Measurements from ENCODE around the gene RGCC. TPM values are rescaled to one million over a fixed set of nuclear protein-coding genes. Genes with fewer than 3 reads are reported as not detected.
"Not testable (repeated sequence)": the region's sequence is repeated elsewhere in the genome, so short reads cannot be mapped to it uniquely, and the experiment has no call there.

The RGCC gene
- total RNA-seq, 2 experiments from 2014 or later, result 75.0 to 77.8 TPM

DNA sequence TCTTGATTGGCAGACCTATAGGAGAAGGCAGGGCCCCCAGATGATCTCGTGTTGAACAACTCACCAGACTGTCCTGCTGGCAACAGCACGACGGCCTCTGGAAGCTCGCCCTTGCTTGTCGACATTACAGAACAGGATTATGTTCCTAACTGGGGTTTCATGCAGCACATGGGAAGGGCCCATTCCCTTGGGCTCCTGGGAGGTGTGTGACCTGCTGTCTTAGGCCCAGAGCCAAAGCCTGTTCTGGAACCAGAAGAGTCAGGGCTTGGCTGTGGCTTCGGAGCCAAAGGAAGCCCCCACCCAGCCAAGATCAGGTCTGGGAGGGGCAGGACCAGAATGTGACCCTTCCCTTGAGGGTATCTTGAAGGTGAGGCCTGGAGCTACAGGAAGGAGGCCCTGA lies 36.9 kb downstream of the RGCC start:
- Mint-ChIP-seq H3K4me3 (no peak overlapping the region), H3K4me1 (ENCODE audit: low read depth) (peaks cover 92% of the 10 kb centered on the region), H3K9me3 (no peaks in the 10 kb centered on the region), H3K27ac (peak overlapping the region; percentile 54), H3K36me3 (ENCODE audit: low read depth) (peaks cover 3% of the 10 kb centered on the region), H3K27me3 (ENCODE audit: low read depth) (no peaks in the 10 kb centered on the region)
- intact Hi-C loops (cut with micrococcal nuclease), result no loop called here
- no peak for DNase-seq
- CTCF ChIA-PET, result interaction anchor here (0.7 to 9.2 kb wide), 3 partner anchors 24 to 35 kb away, joined by 3 to 67 read pairs (median 5); partner anchors contain the start of gene RGCC

DNA sequence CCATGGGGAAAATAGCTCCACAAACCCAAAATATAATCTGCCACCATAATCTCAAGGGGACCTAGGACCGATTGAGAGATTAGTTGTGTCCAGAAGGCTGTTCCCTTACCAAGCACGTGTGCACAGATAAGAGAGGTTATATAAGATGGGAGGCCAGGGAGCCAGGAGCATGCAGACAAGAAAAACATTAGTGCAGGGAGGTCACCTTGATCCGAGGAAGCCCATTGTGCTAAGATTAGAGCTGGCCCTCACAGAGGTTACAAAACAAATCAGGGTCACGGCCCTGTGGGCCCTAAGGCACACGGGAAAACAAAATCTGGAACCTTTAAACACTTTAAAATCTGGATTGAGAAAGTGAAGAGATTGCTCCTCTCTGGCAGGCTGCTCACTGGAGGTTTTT lies 37.7 kb downstream of the RGCC start:
- H3K36me3 Mint-ChIP-seq (ENCODE audit: low read depth), result peaks cover 3% of the 10 kb centered on the region
- no peak for DNase-seq
- H3K27ac Mint-ChIP-seq, result no peak overlapping the region
- H3K9me3 Mint-ChIP-seq, result no peaks in the 10 kb centered on the region
- H3K4me3 Mint-ChIP-seq, result no peak overlapping the region
- H3K4me1 Mint-ChIP-seq (ENCODE audit: low read depth), result peaks cover 92% of the 10 kb centered on the region
- no peaks in the 10 kb centered on the region for H3K27me3 Mint-ChIP-seq (ENCODE audit: low read depth)
- intact Hi-C loops (cut with micrococcal nuclease), result no loop called here
- CTCF ChIA-PET, result interaction anchor here (0.7 to 9.2 kb wide), 3 partner anchors 25 to 36 kb away, joined by 3 to 67 read pairs (median 5); partner anchors contain the start of gene RGCC

DNA sequence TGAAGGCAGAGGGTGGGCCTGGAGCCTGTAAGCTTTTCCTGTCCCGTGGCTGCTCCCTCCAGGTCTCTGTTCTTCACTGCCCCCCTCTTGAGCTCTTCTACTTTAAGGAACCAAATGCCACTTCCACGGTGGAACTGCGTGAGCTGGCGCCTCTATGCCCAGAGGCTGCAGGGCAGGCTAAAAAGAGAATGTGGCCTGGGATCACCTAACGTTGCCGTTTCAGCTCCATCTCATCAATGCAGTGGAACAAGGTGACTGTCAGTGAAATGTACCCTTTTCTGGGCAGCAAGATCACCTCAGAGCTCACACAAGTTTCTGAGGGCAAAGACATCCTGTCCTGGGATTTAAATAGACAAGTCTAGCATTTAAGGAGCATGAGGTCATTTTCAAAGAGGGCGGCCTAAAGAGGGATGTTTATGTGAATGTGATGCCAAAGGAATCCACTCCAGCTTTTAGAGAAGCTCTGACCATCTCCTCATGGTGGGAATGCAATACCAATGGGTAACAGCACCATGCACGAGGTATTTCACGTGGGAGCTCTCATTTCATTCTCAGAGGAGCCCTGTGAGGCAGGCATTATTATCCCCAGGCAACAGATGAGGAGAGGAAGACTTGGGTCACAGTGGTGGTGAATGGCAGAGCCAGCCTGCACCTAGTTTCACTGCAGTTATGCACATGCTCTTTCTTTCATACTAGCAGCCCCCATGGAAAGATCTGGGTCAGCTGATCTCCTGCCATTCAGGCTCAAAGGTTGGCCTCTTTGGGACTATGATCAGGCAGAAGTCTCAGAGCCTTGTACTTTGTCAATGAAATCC lies 39.3 kb downstream of the RGCC start:
- no peaks in the 10 kb centered on the region for H3K9me3 Mint-ChIP-seq
- H3K36me3 Mint-ChIP-seq (ENCODE audit: low read depth), result peaks cover 3% of the 10 kb centered on the region
- H3K27me3 Mint-ChIP-seq (ENCODE audit: low read depth), result no peaks in the 10 kb centered on the region
- no peak overlapping the region for H3K4me3 Mint-ChIP-seq
- DNase-seq, result no peak
- CTCF ChIA-PET, result interaction anchor here (0.9 to 5.5 kb wide), 4 partner anchors 9 to 38 kb away, joined by 4 to 38 read pairs (median 4); partner anchors contain the start of gene RGCC
- H3K27ac Mint-ChIP-seq, result peak overlapping the region; percentile 94
- H3K4me1 Mint-ChIP-seq (ENCODE audit: low read depth), result peaks cover 95% of the 10 kb centered on the region
- intact Hi-C loops (cut with micrococcal nuclease), result no loop called here

DNA sequence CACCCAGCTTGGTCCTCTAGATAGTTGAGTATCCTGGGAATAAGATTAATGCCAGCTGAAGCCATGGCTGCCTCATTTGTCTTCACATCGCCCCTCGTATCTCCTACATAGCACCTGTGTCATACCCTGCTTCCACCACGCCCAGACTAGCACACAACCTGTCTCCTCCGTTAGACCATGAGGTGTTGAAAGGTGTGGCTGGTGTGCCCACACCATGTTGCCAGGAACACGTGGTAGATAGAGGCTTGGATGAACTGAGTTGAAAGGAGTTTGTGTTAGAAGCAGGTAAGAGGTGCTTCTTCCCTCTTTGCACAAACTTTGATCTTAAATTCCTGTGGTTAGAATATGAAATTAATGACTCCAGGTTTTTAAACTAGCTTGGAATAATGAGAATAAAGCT lies 40.1 kb downstream of the RGCC start:
- H3K4me1 Mint-ChIP-seq (ENCODE audit: low read depth), result peaks cover 95% of the 10 kb centered on the region
- peaks cover 3% of the 10 kb centered on the region for H3K36me3 Mint-ChIP-seq (ENCODE audit: low read depth)
- no peak overlapping the region for H3K4me3 Mint-ChIP-seq
- H3K9me3 Mint-ChIP-seq, result no peaks in the 10 kb centered on the region
- peak overlapping the region; percentile 94 for H3K27ac Mint-ChIP-seq
- intact Hi-C loops (cut with micrococcal nuclease), result no loop called here
- no peaks in the 10 kb centered on the region for H3K27me3 Mint-ChIP-seq (ENCODE audit: low read depth)
- peak; percentile 38 for DNase-seq
- CTCF ChIA-PET, result interaction anchor here (0.7 to 5.5 kb wide), 3 partner anchors 11 to 39 kb away, joined by 3 to 38 read pairs (median 4); partner anchors contain the start of gene RGCC

DNA sequence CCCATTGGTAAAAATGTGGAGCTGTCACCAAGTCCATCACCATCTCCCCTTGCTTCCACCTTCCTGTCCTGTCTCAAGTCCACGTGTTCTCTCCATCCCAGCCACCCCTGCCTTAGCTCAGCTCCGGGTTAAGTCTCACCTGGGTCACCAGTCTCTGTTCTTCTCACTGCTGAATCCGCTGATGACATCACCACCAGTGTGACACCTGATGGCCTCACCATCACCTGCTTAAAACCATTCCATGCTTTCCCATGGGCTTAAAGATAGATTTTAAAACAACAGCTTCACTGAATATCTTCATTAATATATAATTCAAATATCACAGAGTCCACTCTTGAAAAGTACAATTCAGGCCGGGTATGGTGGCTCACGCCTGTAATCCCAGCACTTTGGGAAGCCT lies 42.1 kb downstream of the RGCC start:
- H3K9me3 Mint-ChIP-seq, result peaks cover 4% of the 10 kb centered on the region
- CTCF ChIA-PET, result interaction anchor here (0.8 to 5.5 kb wide), 4 partner anchors 11 to 41 kb away, joined by 3 to 38 read pairs (median 3); partner anchors contain the start of gene RGCC
- H3K27ac Mint-ChIP-seq, result no peak overlapping the region
- H3K4me3 Mint-ChIP-seq, result no peak overlapping the region
- H3K4me1 Mint-ChIP-seq (ENCODE audit: low read depth), result peaks cover 85% of the 10 kb centered on the region
- peaks cover 6% of the 10 kb centered on the region for H3K36me3 Mint-ChIP-seq (ENCODE audit: low read depth)
- intact Hi-C loops (cut with micrococcal nuclease), result no loop called here
- H3K27me3 Mint-ChIP-seq (ENCODE audit: low read depth), result no peaks in the 10 kb centered on the region
- no peak for DNase-seq

DNA sequence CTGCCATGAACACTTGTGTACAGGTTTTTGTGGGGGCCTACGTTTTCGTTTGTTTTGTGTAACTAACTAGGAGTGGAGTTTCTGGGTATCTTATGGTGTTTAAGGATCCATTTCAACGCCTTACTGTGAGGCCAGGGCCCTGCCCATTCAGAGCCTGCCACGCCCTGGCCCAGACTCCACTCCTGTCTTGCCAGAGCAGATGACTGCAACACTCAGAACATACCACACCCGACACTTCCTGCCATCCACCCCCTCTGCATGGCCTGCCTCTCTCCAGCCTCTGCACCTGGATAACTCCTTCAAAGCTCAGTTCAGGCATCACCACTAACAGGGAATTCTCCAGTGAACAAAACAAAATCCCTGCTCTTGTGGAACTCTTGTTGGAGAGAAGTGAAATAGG lies 43.2 kb downstream of the RGCC start:
- no peak overlapping the region for H3K4me3 Mint-ChIP-seq
- CTCF ChIA-PET, result interaction anchor here (1.1 to 5.5 kb wide), 2 partner anchors 12 to 42 kb away, joined by 3 to 38 read pairs; partner anchors contain the start of gene RGCC
- peaks cover 7% of the 10 kb centered on the region for H3K36me3 Mint-ChIP-seq (ENCODE audit: low read depth)
- H3K27ac Mint-ChIP-seq, result peak overlapping the region; percentile 57
- peaks cover 9% of the 10 kb centered on the region for H3K9me3 Mint-ChIP-seq
- H3K27me3 Mint-ChIP-seq (ENCODE audit: low read depth), result no peaks in the 10 kb centered on the region
- intact Hi-C loops (cut with micrococcal nuclease), result no loop called here
- peak; percentile 77 for DNase-seq
- H3K4me1 Mint-ChIP-seq (ENCODE audit: low read depth), result peaks cover 81% of the 10 kb centered on the region

DNA sequence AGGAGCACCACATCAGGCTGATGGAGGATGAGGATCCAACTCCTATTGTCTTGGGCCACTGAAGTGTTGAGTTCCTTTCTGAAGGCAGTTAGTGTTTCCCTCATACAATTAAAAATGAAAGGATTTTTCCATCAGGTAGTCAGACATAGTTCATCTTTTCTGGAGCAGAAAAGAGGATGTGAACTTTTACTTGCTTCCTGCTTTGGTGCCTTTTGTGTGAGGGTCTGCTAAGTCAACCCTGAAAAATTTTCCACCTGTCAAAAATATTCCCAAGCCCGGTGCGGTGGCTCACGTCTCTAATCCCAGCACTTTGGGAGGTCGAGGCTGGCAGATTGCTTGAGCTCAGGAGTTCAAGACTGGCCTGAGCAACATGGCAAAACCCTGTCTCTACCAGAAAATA lies 43.9 kb downstream of the RGCC start:
- peaks cover 9% of the 10 kb centered on the region for H3K9me3 Mint-ChIP-seq
- H3K36me3 Mint-ChIP-seq (ENCODE audit: low read depth), result peaks cover 7% of the 10 kb centered on the region
- no peak overlapping the region for H3K27ac Mint-ChIP-seq
- peaks cover 79% of the 10 kb centered on the region for H3K4me1 Mint-ChIP-seq (ENCODE audit: low read depth)
- CTCF ChIA-PET, result interaction anchor here (0.7 to 5.5 kb wide), 2 partner anchors 43 to 151 kb away, joined by 3 to 38 read pairs; partner anchors contain the start of gene RGCC
- H3K4me3 Mint-ChIP-seq, result no peak overlapping the region
- intact Hi-C loops (cut with micrococcal nuclease), result no loop called here
- H3K27me3 Mint-ChIP-seq (ENCODE audit: low read depth), result no peaks in the 10 kb centered on the region
- DNase-seq, result no peak

DNA sequence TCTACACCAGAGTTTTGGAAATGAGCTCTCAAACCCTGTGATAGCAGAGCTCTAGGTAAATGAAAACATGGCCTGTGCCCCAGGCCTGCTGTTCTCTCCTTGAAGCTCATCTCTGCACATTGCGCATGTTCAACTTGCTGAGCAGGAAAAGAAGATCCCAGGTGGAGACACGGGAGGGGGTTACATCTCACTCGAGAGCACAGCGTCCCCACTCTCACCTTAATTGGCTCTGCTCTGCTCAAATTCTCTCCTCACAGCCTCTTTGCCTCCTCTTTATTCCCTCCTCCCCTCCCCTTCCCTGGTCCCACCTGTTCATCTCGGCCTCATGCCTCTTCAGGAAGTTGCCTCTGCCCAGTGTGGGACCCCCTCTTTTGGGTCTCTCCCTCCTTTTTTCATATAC lies 44.7 kb downstream of the RGCC start:
- peaks cover 9% of the 10 kb centered on the region for H3K9me3 Mint-ChIP-seq
- H3K4me3 Mint-ChIP-seq, result no peak overlapping the region
- H3K27me3 Mint-ChIP-seq (ENCODE audit: low read depth), result no peaks in the 10 kb centered on the region
- intact Hi-C loops (cut with micrococcal nuclease), result no loop called here
- no peak for DNase-seq
- peaks cover 71% of the 10 kb centered on the region for H3K4me1 Mint-ChIP-seq (ENCODE audit: low read depth)
- peak overlapping the region; percentile 22 for H3K27ac Mint-ChIP-seq
- CTCF ChIA-PET, result interaction anchor here (0.7 to 1.2 kb wide), 3 partner anchors 12 to 151 kb away, joined by 3 to 4 read pairs (median 3); no protein-coding TSS in a partner anchor
- peaks cover 7% of the 10 kb centered on the region for H3K36me3 Mint-ChIP-seq (ENCODE audit: low read depth)

DNA sequence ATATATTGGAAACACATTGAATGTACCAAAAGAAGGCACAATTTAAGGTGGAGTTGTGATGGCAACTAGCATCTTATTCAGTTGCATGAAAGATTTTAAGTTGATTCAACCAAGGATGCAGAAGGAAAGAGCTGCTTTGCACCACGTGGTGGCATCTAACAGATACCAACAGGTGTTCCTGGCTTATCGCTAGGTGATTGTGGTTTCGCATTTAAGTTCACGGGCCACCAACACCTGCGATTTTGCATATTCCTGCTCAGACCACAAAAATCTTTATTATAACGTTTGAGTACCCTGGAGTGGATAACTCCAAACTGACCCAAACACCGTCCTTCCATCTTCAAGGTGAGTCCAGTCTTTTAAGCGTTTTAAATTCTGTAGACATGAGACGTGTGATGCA lies 45.3 kb downstream of the RGCC start:
- CTCF ChIA-PET, result interaction anchor here (1.2 kb wide), 1 partner anchor 44 kb away, joined by 4 read pairs; no protein-coding TSS in a partner anchor
- no peaks in the 10 kb centered on the region for H3K27me3 Mint-ChIP-seq (ENCODE audit: low read depth)
- peaks cover 7% of the 10 kb centered on the region for H3K36me3 Mint-ChIP-seq (ENCODE audit: low read depth)
- H3K9me3 Mint-ChIP-seq, result peaks cover 9% of the 10 kb centered on the region
- no peak overlapping the region for H3K4me3 Mint-ChIP-seq
- intact Hi-C loops (cut with micrococcal nuclease), result no loop called here
- peaks cover 65% of the 10 kb centered on the region for H3K4me1 Mint-ChIP-seq (ENCODE audit: low read depth)
- H3K27ac Mint-ChIP-seq, result no peak overlapping the region
- peak; percentile 53 for DNase-seq

DNA sequence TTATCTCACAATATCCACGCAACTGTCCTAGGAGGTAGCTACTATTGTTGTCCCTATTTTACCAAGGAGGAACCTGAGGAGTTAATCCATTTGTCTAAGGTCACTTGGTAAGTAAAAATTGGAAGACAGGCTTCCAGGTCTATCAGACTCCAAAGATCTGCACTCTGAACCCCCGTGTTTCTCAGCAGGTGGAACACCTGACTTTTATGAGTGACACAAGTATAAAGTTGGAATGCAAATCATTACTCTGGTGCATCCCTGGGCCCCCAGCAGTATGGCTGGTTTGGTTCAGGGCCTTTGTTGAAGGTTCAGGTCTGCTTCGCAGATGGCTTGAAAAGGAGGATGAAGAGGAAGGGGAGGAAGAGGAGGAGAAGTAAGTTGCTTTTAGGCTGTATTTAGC lies 46.0 kb downstream of the RGCC start:
- Mint-ChIP-seq H3K4me3 (no peak overlapping the region), H3K4me1 (ENCODE audit: low read depth) (peaks cover 58% of the 10 kb centered on the region), H3K9me3 (peaks cover 9% of the 10 kb centered on the region), H3K27me3 (ENCODE audit: low read depth) (no peaks in the 10 kb centered on the region), H3K36me3 (ENCODE audit: low read depth) (peaks cover 7% of the 10 kb centered on the region), H3K27ac (no peak overlapping the region)
- no peak for DNase-seq
- CTCF ChIA-PET, result no interaction called here
- intact Hi-C loops (cut with micrococcal nuclease), result no loop called here

DNA sequence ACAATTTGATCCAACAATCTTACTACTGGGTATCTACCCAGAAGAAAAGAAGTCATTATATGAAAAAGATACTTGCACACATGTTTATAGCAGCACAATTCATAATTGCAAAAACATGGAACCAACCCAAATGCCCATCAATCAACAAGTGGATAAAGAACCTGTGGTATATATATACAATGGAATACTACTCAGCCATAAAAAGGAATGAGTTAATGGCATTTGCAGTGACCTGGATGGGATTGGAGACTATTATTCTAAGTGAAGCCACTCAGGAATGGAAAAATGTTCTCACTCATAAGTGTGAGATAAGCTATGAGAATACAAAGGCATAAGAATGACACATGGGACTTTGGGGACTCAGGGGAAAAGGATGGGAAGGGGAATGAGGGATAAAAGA lies 47.3 kb downstream of the RGCC start:
- intact Hi-C loops (cut with micrococcal nuclease); H3K36me3 Mint-ChIP-seq (ENCODE audit: low read depth); H3K9me3 Mint-ChIP-seq; H3K27me3 Mint-ChIP-seq (ENCODE audit: low read depth); H3K4me3 Mint-ChIP-seq; DNase-seq; H3K27ac Mint-ChIP-seq: not testable (repeated sequence)
- peaks cover 49% of the 10 kb centered on the region for H3K4me1 Mint-ChIP-seq (ENCODE audit: low read depth)
- CTCF ChIA-PET, result interaction anchor here (0.7 kb wide), 1 partner anchor 47 kb away, joined by 3 read pairs; no protein-coding TSS in a partner anchor

DNA sequence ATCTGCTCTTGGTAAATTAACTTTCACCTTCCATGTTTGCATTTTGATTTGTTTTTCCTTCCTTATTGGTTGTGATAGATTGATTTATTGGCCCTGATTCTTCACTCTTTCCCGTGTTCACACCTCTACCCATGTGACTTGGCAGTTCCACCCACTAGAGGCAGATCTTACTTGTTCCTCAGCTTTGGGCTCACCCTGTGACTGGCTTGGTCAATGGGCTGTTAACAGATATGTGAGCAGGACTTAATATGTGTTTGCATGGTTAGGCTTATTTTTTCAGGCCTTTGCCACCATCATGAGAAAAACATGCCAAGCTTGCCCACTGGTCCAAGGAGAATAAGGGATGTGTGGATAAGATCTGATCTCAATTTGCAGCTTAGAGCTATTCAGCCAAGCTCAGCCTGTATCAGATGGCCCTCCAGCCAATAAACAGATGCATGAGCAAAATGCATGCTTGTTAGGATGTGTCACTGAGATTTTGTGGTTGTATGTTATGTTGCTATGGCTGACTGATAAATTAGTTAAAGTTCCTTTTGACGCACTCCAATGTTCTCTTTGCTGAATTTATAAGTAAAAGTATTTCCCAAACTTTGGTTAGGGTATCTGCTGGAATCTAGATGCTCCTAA lies 48.0 kb downstream of the RGCC start:
- H3K4me1 Mint-ChIP-seq (ENCODE audit: low read depth), result peaks cover 43% of the 10 kb centered on the region
- H3K27ac Mint-ChIP-seq, result no peak overlapping the region
- DNase-seq, result no peak
- CTCF ChIA-PET, result interaction anchor here (0.7 kb wide), 1 partner anchor 46 kb away, joined by 3 read pairs; no protein-coding TSS in a partner anchor
- peaks cover 7% of the 10 kb centered on the region for H3K36me3 Mint-ChIP-seq (ENCODE audit: low read depth)
- intact Hi-C loops (cut with micrococcal nuclease), result no loop called here
- H3K27me3 Mint-ChIP-seq (ENCODE audit: low read depth), result no peaks in the 10 kb centered on the region
- H3K4me3 Mint-ChIP-seq, result no peak overlapping the region
- peaks cover 9% of the 10 kb centered on the region for H3K9me3 Mint-ChIP-seq
